ENCODE data around the gene EVL. TPM values are rescaled to one million over a fixed set of nuclear protein-coding genes. Genes with fewer than 3 reads are reported as not detected.

The EVL gene
- total and polyA plus RNA-seq, 2 of the 8 experiments (the other 6 are each of a cell fraction or from before 2014, with no cell fraction given) = 30.7 to 64.6 TPM

- FAIRE-seq = no peak
Observed at GRCh38 chr14:100107236-100107635, 42.0 kb downstream of the EVL start.

More at GRCh38 chr14:100107236-100107635, 42.0 kb downstream of the EVL start:
- H3K36me3 ChIP-seq (ENCODE audit: control insufficient read depth in 2 of 4, insufficient read depth in 4 of 4, low read length in 3 of 4) = no peaks in the 10 kb centered on the region; a peak in 1 of 8 replicates
- H3K27ac ChIP-seq (ENCODE audit: low read depth, low read length) = no peak overlapping the region
- no peak overlapping the region for H2BK120ac ChIP-seq (replicated peaks; ENCODE audit: low read depth, low read length)
- no peaks in the 10 kb centered on the region for H3K9me3 ChIP-seq (ENCODE audit: insufficient read depth in 2 of 2, low read depth in 1 of 2, low read length in 1 of 2)
- no peak overlapping the region for H4K8ac ChIP-seq (ENCODE audit: extremely low read depth, insufficient read depth, low read length)
- no peak overlapping the region for H2BK15ac ChIP-seq (ENCODE audit: low read length)
- no peak overlapping the region for H3K18ac ChIP-seq (ENCODE audit: extremely low read depth, low read length)
- H4K5ac ChIP-seq (ENCODE audit: insufficient read length, low read depth, low read length) = no peak overlapping the region
- ChIA-PET CTCF (ENCODE audit: partially characterized antibody) (interaction anchor here (0.7 to 10.6 kb wide), 22 partner anchors 12 to 163 kb away, joined by 3 to 240 read pairs (median 7); partner anchors contain the start of genes DEGS2 and EVL), POLR2A (ENCODE audit: partially characterized antibody) (interaction anchor here (0.5 kb wide), 1 partner anchor 284 kb away, joined by 3 read pairs; no protein-coding TSS in a partner anchor)
- H3K79me1 ChIP-seq (ENCODE audit: low read depth, low read length) = no peaks in the 10 kb centered on the region; the same call in 1 of the 2 replicates
- no peak overlapping the region for H4K91ac ChIP-seq (replicated peaks; ENCODE audit: insufficient read length, low read length)
- no peak overlapping the region for H3K4me2 ChIP-seq (ENCODE audit: insufficient read depth in 1 of 2, low read depth in 2 of 2, low read length in 2 of 2)
- H3K23ac ChIP-seq (ENCODE audit: insufficient read length) = no peak overlapping the region
- no peaks in the 10 kb centered on the region for H3K23me2 ChIP-seq (ENCODE audit: low read depth, low read length)
- H2BK12ac ChIP-seq (ENCODE audit: low read depth, low read length) = no peak overlapping the region
- H3K79me2 ChIP-seq (ENCODE audit: control insufficient read depth in 1 of 2, insufficient read depth in 2 of 2, low read length in 2 of 2) = no peaks in the 10 kb centered on the region
- H3K27me3 ChIP-seq (replicated peaks in 1 of 4; ENCODE audit: control insufficient read depth in 3 of 4, extremely low read depth in 1 of 4, insufficient read depth in 3 of 4, low read length in 3 of 4) = no peaks in the 10 kb centered on the region
- DNase-seq (ENCODE audit: low read depth in 1 of 2, low spot score in 2 of 2) = no peak
- H2BK20ac ChIP-seq (ENCODE audit: low read length) = no peak overlapping the region
- H2AK5ac ChIP-seq (ENCODE audit: low read depth, low read length) = no peak overlapping the region
- peaks cover 2 to 8% of the 10 kb centered on the region in 2 experiments for H4K20me1 ChIP-seq (replicated peaks in 1 of 2; ENCODE audit: control insufficient read depth in 1 of 2, insufficient read depth in 2 of 2, low read length in 2 of 2)
- H3K4me3 ChIP-seq (ENCODE audit: extremely low read depth in 1 of 4, insufficient read depth in 2 of 4, low read depth in 3 of 4, low read length in 4 of 4) = no peak overlapping the region
- no peak overlapping the region for H2AFZ ChIP-seq (ENCODE audit: low read length)
- 86% methylated on average over 5 of the region's 5 CpGs; no CpG with 5 or more reads in 1 of the 2 experiments for WGBS, 2 experiments (ENCODE audit: extremely low coverage in 1 of 2, insufficient coverage in 1 of 2, insufficient read length in 1 of 2, insufficient replicate concordance in 2 of 2, low coverage in 1 of 2, low lambda C conversion rate in 2 of 2, missing lambda C conversion rate in 1 of 2)
- H3K4me1 ChIP-seq (replicated peaks in 1 of 4; ENCODE audit: control insufficient read depth in 3 of 4, insufficient read depth in 4 of 4, low read length in 3 of 4) = no peaks in the 10 kb centered on the region
- H3K4ac ChIP-seq (replicated peaks; ENCODE audit: insufficient read length, low read depth, low read length) = no peak overlapping the region
- no peak overlapping the region for H2BK5ac ChIP-seq (ENCODE audit: low read depth, low read length)
- TF ChIP-seq FOSL1 (IDR thresholded peaks at IDR 0.05; ENCODE audit: insufficient read depth, low read depth, low read length) (no peak), CBX5 (IDR thresholded peaks at IDR 0.05; ENCODE audit: low read depth, low read length) (no peak), SIN3A (conservative IDR thresholded peaks at IDR 0.05 in 1 of 2, IDR thresholded peaks at IDR 0.05 in 1 of 2; ENCODE audit: low read depth in 1 of 2, low read length in 2 of 2) (no peak), SP1 (IDR thresholded peaks at IDR 0.05; ENCODE audit: low read depth, low read length) (no peak), TBP (IDR thresholded peaks at IDR 0.05; ENCODE audit: low read depth, low read length) (no peak)
- H3K56ac ChIP-seq (replicated peaks; ENCODE audit: insufficient read length, low read depth, low read length) = no peak overlapping the region
- no peak overlapping the region for H3K9ac ChIP-seq (replicated peaks in 1 of 4; ENCODE audit: extremely low read depth in 1 of 4, low read depth in 3 of 4, low read length in 3 of 4)
- H3K14ac ChIP-seq (ENCODE audit: insufficient read length) = no peak overlapping the region

Measured in H1 (cell line).